ENCODE measurements around the gene CAVIN3.

CAVIN3 gene

DNA sequence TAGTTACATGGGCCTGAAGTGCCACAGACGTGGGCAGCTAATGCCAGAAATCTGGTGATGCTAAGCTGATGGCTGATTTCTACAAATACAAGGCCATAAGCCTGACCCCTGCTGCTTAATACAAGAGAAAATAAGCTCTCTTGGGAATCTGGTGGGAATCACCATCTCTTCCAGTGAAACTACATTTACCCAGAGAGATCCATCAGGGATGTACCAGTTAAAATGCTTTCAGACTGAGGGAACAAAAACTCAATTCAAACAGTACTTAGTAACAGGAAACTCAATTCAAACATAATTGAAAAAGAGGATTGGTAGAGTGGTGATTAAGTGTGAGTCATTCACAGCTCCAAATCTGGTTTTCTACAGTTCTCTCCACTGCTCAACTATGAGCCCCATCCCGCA lies 1.7 kb upstream of the CAVIN3 start:
- peaks cover 62% of the 10 kb centered on the region for H3K4me1 ChIP-seq (ENCODE audit: control insufficient read depth, low read depth, low read length)
- no peaks in the 10 kb centered on the region for H3K36me3 ChIP-seq (ENCODE audit: control insufficient read depth, low read depth, low read length)
- no peak overlapping the region for H3K27ac ChIP-seq (ENCODE audit: low read length)

DNA sequence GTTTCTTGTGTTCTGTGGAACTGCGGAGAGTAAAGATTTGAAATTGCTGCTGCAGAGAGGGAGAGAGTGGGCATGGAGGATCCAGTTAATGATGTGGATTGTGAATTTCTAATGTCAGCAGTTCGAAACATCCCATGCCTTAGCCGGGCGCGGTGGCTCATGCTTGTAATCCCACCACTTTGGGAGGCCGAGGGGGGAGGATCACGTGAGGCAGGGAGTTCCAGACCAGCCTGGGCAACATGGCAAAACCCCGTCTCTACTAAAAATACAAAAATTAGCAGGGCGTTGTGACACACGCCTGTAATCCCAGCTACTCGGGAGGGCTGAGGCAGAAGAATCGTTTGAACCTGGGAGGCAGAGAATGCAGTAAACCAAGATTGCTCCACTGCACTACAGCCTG lies 1.1 kb upstream of the CAVIN3 start:
- Histone ChIP-seq H3K4me1 (ENCODE audit: control insufficient read depth, low read depth, low read length) (peaks cover 59% of the 10 kb centered on the region), H3K9me3 (ENCODE audit: control insufficient read depth, low read depth, low read length) (no peaks in the 10 kb centered on the region), H3K27me3 (ENCODE audit: control insufficient read depth, insufficient read depth, low read length) (peaks cover 15% of the 10 kb centered on the region), H3K9ac (ENCODE audit: low read length) (no peak overlapping the region), H3K4me3 (ENCODE audit: low read length) (no peak overlapping the region), H3K36me3 (ENCODE audit: control insufficient read depth, low read depth, low read length) (no peaks in the 10 kb centered on the region), H3K27ac (ENCODE audit: low read length) (no peak overlapping the region)

More for the DNA sequence above, 1.7 kb upstream of the CAVIN3 start:
- Histone ChIP-seq H3K4me3 (ENCODE audit: low read length) (no peak overlapping the region), H3K9ac (ENCODE audit: low read length) (no peak overlapping the region), H3K27me3 (ENCODE audit: control insufficient read depth, insufficient read depth, low read length) (peaks cover 15% of the 10 kb centered on the region), H3K9me3 (ENCODE audit: control insufficient read depth, low read depth, low read length) (no peaks in the 10 kb centered on the region)

DNA sequence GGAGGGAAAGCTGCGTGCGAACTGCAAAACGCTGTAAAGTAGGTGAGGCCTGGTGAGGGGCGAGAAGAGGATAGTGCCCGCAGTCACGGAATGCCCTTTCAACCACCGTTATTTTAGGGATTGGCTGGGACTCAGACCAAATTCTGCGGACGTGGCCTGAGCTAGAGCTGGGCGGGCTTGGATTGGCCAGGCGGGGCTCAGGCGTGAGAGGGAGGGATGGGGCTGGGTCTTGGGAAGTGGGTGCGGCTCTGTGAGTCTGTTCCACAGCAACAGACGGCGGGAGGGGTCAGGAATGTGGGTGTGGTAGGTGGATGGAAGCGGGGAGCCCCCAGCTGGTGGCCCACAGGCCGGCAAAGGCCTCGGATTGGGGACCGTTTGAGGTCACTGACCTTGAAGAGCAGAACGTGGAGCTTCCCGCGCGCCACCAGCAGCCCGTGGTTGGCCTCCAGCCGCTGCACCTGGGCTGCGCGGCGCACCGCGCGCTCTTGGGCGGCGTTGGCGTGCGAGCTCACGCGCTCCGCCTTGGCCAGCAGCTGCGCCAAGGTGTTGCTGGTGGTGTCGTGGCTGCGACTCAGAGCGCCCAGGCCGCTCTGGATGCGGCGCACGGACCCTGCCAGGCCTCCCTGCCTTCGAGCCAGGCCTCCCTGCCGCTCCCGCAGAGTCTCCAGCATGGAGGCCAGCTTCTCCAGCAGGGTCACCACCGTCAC lies 444 bp downstream of the CAVIN3 start:
- H3K4me1 ChIP-seq (ENCODE audit: control insufficient read depth, low read depth, low read length) = peaks cover 50% of the 10 kb centered on the region
- H3K27me3 ChIP-seq (ENCODE audit: control insufficient read depth, insufficient read depth, low read length) = peaks cover 15% of the 10 kb centered on the region
- no peaks in the 10 kb centered on the region for H3K9me3 ChIP-seq (ENCODE audit: control insufficient read depth, low read depth, low read length)
- peak overlapping the region; percentile 77 for H3K9ac ChIP-seq (ENCODE audit: low read length)
- no peak overlapping the region for H3K27ac ChIP-seq (ENCODE audit: low read length)
- peak overlapping the region; percentile 76 for H3K4me3 ChIP-seq (ENCODE audit: low read length)
- H3K36me3 ChIP-seq (ENCODE audit: control insufficient read depth, low read depth, low read length) = no peaks in the 10 kb centered on the region

GRCh38 chr11:6319001-6319703 lies 1.1 kb downstream of the CAVIN3 start:
- Histone ChIP-seq H3K4me1 (ENCODE audit: control insufficient read depth, low read depth, low read length) (peaks cover 49% of the 10 kb centered on the region), H3K9ac (ENCODE audit: low read length) (peak overlapping the region; percentile 77), H3K27ac (ENCODE audit: low read length) (no peak overlapping the region), H3K36me3 (ENCODE audit: control insufficient read depth, low read depth, low read length) (no peaks in the 10 kb centered on the region), H3K9me3 (ENCODE audit: control insufficient read depth, low read depth, low read length) (no peaks in the 10 kb centered on the region), H3K4me3 (ENCODE audit: low read length) (peak overlapping the region; percentile 76), H3K27me3 (ENCODE audit: control insufficient read depth, insufficient read depth, low read length) (peaks cover 15% of the 10 kb centered on the region)

- H3K4me1 ChIP-seq (ENCODE audit: control insufficient read depth, low read depth, low read length) = peaks cover 41% of the 10 kb centered on the region
- H3K27ac ChIP-seq (ENCODE audit: low read length) = no peak overlapping the region
- H3K9me3 ChIP-seq (ENCODE audit: control insufficient read depth, low read depth, low read length) = no peaks in the 10 kb centered on the region
- H3K4me3 ChIP-seq (ENCODE audit: low read length) = peak overlapping the region; percentile 76
- H3K9ac ChIP-seq (ENCODE audit: low read length) = peak overlapping the region; percentile 77
- H3K36me3 ChIP-seq (ENCODE audit: control insufficient read depth, low read depth, low read length) = no peaks in the 10 kb centered on the region
- peaks cover 15% of the 10 kb centered on the region for H3K27me3 ChIP-seq (ENCODE audit: control insufficient read depth, insufficient read depth, low read length)
These were observed 2.1 kb downstream of the CAVIN3 start for GRCh38 chr11:6318204-6318603.

DNA sequence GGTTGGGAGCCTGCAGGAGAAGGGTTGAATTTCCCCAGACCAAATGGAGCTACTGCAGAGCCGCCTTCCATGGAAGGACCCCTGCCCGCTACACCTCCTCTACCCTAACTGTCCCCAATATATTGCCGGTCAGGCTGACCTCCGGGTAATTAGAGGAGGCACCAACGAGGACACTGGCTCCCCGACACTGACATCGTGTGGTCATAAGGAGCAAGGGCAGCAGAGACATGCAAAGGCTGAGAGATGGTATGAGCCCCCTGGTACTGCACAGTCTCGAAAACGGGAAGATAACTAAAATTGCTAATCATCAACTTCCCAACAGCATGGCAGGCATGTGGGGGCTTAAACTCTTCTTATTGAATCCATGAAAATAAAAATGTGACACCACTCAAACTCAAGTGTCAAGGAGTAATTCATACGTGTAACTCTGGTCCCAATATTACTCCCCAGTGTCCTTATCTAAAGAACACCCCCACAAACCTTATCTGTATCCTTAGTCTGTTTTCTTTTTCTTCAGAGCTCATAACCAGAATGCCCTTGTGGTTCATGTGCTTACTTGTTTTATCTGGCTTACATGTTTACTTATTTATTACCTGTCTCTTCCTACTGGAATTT lies 4.4 kb downstream of the CAVIN3 start:
- Histone ChIP-seq H3K9ac (ENCODE audit: low read length) (no peak overlapping the region), H3K27me3 (ENCODE audit: control insufficient read depth, insufficient read depth, low read length) (peaks cover 13% of the 10 kb centered on the region), H3K27ac (ENCODE audit: low read length) (no peak overlapping the region), H3K36me3 (ENCODE audit: control insufficient read depth, low read depth, low read length) (no peaks in the 10 kb centered on the region), H3K4me1 (ENCODE audit: control insufficient read depth, low read depth, low read length) (peaks cover 18% of the 10 kb centered on the region), H3K9me3 (ENCODE audit: control insufficient read depth, low read depth, low read length) (no peaks in the 10 kb centered on the region), H3K4me3 (ENCODE audit: low read length) (no peak overlapping the region)

DNA sequence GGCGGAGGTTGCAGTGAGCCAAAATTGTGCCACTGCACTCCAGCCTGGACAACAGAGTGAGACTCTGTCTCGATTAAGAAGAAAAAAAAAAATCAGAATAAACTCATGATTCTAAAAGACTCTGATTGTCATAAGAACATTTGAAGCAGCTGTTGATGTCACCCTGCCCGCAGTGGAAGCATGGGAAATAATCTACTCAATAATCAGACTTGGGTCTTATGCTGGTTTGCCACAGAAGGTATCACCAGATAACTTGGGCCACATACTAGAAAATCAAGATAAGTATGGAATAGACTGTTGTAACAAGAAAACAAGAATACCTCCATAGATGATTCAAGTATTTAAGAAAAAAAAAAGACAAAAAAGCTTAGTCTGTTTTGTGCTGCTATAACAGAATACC lies 8.2 kb downstream of the CAVIN3 start:
- Histone ChIP-seq H3K4me1 (ENCODE audit: control insufficient read depth, low read depth, low read length) (peaks cover 8% of the 10 kb centered on the region), H3K27me3 (ENCODE audit: control insufficient read depth, insufficient read depth, low read length) (no peaks in the 10 kb centered on the region), H3K9ac (ENCODE audit: low read length) (no peak overlapping the region), H3K36me3 (ENCODE audit: control insufficient read depth, low read depth, low read length) (no peaks in the 10 kb centered on the region), H3K9me3 (ENCODE audit: control insufficient read depth, low read depth, low read length) (no peaks in the 10 kb centered on the region), H3K27ac (ENCODE audit: low read length) (no peak overlapping the region), H3K4me3 (ENCODE audit: low read length) (no peak overlapping the region)

GRCh38 chr11:6307876-6308275 lies 12.4 kb downstream of the CAVIN3 start:
- H3K27me3 ChIP-seq (ENCODE audit: control insufficient read depth, insufficient read depth, low read length) = no peaks in the 10 kb centered on the region
- H3K27ac ChIP-seq (ENCODE audit: low read length) = no peak overlapping the region
- no peaks in the 10 kb centered on the region for H3K9me3 ChIP-seq (ENCODE audit: control insufficient read depth, low read depth, low read length)
- no peak overlapping the region for H3K9ac ChIP-seq (ENCODE audit: low read length)
- no peak overlapping the region for H3K4me3 ChIP-seq (ENCODE audit: low read length)
- H3K4me1 ChIP-seq (ENCODE audit: control insufficient read depth, low read depth, low read length) = peaks cover 19% of the 10 kb centered on the region
- H3K36me3 ChIP-seq (ENCODE audit: control insufficient read depth, low read depth, low read length) = no peaks in the 10 kb centered on the region

GRCh38 chr11:6305297-6305696 lies 15.0 kb downstream of the CAVIN3 start:
- no peak overlapping the region for H3K9ac ChIP-seq (ENCODE audit: low read length)
- H3K4me3 ChIP-seq (ENCODE audit: low read length) = no peak overlapping the region
- H3K4me1 ChIP-seq (ENCODE audit: control insufficient read depth, low read depth, low read length) = peaks cover 22% of the 10 kb centered on the region
- no peaks in the 10 kb centered on the region for H3K9me3 ChIP-seq (ENCODE audit: control insufficient read depth, low read depth, low read length)
- H3K27ac ChIP-seq (ENCODE audit: low read length) = no peak overlapping the region
- H3K36me3 ChIP-seq (ENCODE audit: control insufficient read depth, low read depth, low read length) = no peaks in the 10 kb centered on the region
- H3K27me3 ChIP-seq (ENCODE audit: control insufficient read depth, insufficient read depth, low read length) = no peaks in the 10 kb centered on the region

DNA sequence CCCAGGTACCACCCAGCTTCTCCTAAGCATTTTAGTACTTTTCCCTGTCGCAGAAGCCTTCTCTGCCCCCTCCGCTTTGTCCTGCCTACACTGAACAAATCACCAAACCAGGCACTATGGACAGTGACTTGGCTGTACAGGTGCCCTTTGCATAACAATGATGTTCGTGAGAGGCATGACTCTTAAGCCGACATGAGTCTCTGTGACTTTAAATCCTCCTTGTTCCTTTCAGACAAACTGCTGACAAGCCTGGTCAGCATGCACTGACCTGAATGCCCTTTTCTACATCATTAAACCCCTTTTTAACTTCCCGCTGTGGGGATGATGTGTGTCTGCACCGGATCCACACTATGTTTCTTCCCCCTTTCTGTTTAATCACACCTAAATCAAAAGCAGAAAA lies 16.6 kb downstream of the CAVIN3 start:
- Histone ChIP-seq H3K27ac (ENCODE audit: low read length) (no peak overlapping the region), H3K9ac (ENCODE audit: low read length) (no peak overlapping the region), H3K9me3 (ENCODE audit: control insufficient read depth, low read depth, low read length) (no peaks in the 10 kb centered on the region), H3K36me3 (ENCODE audit: control insufficient read depth, low read depth, low read length) (no peaks in the 10 kb centered on the region), H3K27me3 (ENCODE audit: control insufficient read depth, insufficient read depth, low read length) (no peaks in the 10 kb centered on the region), H3K4me1 (ENCODE audit: control insufficient read depth, low read depth, low read length) (peaks cover 26% of the 10 kb centered on the region), H3K4me3 (ENCODE audit: low read length) (no peak overlapping the region)

GRCh38 chr11:6301096-6301495 lies 19.2 kb downstream of the CAVIN3 start:
- Histone ChIP-seq H3K27ac (ENCODE audit: low read length) (no peak overlapping the region), H3K4me1 (ENCODE audit: control insufficient read depth, low read depth, low read length) (peaks cover 18% of the 10 kb centered on the region), H3K9me3 (ENCODE audit: control insufficient read depth, low read depth, low read length) (no peaks in the 10 kb centered on the region), H3K27me3 (ENCODE audit: control insufficient read depth, insufficient read depth, low read length) (no peaks in the 10 kb centered on the region), H3K36me3 (ENCODE audit: control insufficient read depth, low read depth, low read length) (no peaks in the 10 kb centered on the region), H3K4me3 (ENCODE audit: low read length) (no peak overlapping the region), H3K9ac (ENCODE audit: low read length) (no peak overlapping the region)
